ENCODE data around the gene F9. TPM values are rescaled to one million over a fixed set of nuclear protein-coding genes. Genes with fewer than 3 reads are reported as not detected.

Gene F9
- total and polyA plus RNA-seq, 10 of the 15 experiments (the other 5 are each of a cell fraction or from before 2014, with no cell fraction given): 0.18 TPM; not detected in 9

GRCh38 chrX:139532834-139533233, 2.3 kb downstream of the F9 start:
- Histone ChIP-seq H2AFZ (ENCODE audit: control insufficient read depth, low read depth, low read length) (no peak overlapping the region), H3K4me2 (ENCODE audit: control insufficient read depth, insufficient read depth) (no peak overlapping the region), H3K79me2 (ENCODE audit: control insufficient read depth, insufficient read depth, low read length) (no peaks in the 10 kb centered on the region), H3K36me3 (ENCODE audit: control insufficient read depth in 2 of 2, insufficient read depth in 2 of 2, low read length in 1 of 2) (no peaks in the 10 kb centered on the region), H4K20me1 (ENCODE audit: control insufficient read depth, insufficient read depth) (no peaks in the 10 kb centered on the region), H3K4me1 (ENCODE audit: control insufficient read depth, insufficient read depth, low read length) (no peaks in the 10 kb centered on the region), H3K9ac (ENCODE audit: control insufficient read depth, insufficient read depth, low read length) (no peak overlapping the region), H3K27me3 (replicated peaks in 1 of 2; ENCODE audit: control insufficient read depth in 2 of 2, insufficient read depth in 2 of 2, low read length in 1 of 2) (no peaks in the 10 kb centered on the region), H3K27ac (ENCODE audit: control insufficient read depth, insufficient read depth) (no peak overlapping the region), H3K4me3 (no peak overlapping the region), H3K9me3 (replicated peaks; ENCODE audit: control insufficient read depth, insufficient read depth, low read length) (no peaks in the 10 kb centered on the region)
- ChIA-PET SMC1A (ENCODE audit: uncharacterized antibody, unreplicated experiment) (no interaction called here), RAD21 (ENCODE audit: unreplicated experiment) (no interaction called here), POLR2A (no interaction called here), CTCF (no interaction called here)
- no peak for ATAC-seq
- no peak for DNase-seq (ENCODE audit: low read depth, low spot score)
- BruUV-seq (replicated peaks): no TSS peak
- TF ChIP-seq MXI1 (IDR thresholded peaks at IDR 0.05; ENCODE audit: low read depth, low read length): no peak
- TF ChIP-seq EGR1 (IDR thresholded peaks at IDR 0.05; ENCODE audit: borderline replicate concordance in 1 of 2, low read depth in 2 of 2, low read length in 2 of 2): no peak
- TF ChIP-seq ZBED1 (IDR thresholded peaks at IDR 0.05; ENCODE audit: borderline replicate concordance): no peak
- no peak for TF ChIP-seq HCFC1 (IDR thresholded peaks at IDR 0.05; ENCODE audit: low read length)
- no peak for TF ChIP-seq SMC3 (IDR thresholded peaks at IDR 0.05; ENCODE audit: borderline replicate concordance, low read length)
- no peak for TF ChIP-seq ZNF24 (IDR thresholded peaks at IDR 0.05)
- TF ChIP-seq STAT1 (conservative IDR thresholded peaks at IDR 0.05): no peak
- no peak for TF ChIP-seq CBX5 (IDR thresholded peaks at IDR 0.05; ENCODE audit: low read depth)
- no peak for TF ChIP-seq CHD2 (IDR thresholded peaks at IDR 0.05; ENCODE audit: borderline replicate concordance, low read depth, low read length)
- no peak for TF ChIP-seq TCF3 (IDR thresholded peaks at IDR 0.05; ENCODE audit: borderline replicate concordance, insufficient read depth, low read depth, low read length)
- TF ChIP-seq LARP7 (IDR thresholded peaks at IDR 0.05): no peak
- no peak for TF ChIP-seq BCLAF1 (IDR thresholded peaks at IDR 0.05)
- TF ChIP-seq FOXK2 (IDR thresholded peaks at IDR 0.05): no peak
- TF ChIP-seq BCL11A (IDR thresholded peaks at IDR 0.05; ENCODE audit: low read depth, low read length): no peak
- TF ChIP-seq RELB (IDR thresholded peaks at IDR 0.05; ENCODE audit: low read depth): no peak
- TF ChIP-seq DPF2 (IDR thresholded peaks at IDR 0.05): no peak
- TF ChIP-seq PBX3 (IDR thresholded peaks at IDR 0.05; ENCODE audit: insufficient replicate concordance, low read depth, low read length): no peak
- intact Hi-C loops (cut with micrococcal nuclease; ENCODE audit: unreplicated experiment): no loop called here
- WGBS (ENCODE audit: insufficient coverage, insufficient replicate concordance, low lambda C conversion rate, missing lambda C conversion rate): 35% methylated on average over 4 of the region's 4 CpGs
- FAIRE-seq: no peak
- in situ Hi-C loops (cut with MboI): no loop called here
